GM19372 (cell line): ENCODE measurements around the gene STUB1.

Experiments used
- ATAC-seq: cut with Tn5 transposase; IDR thresholded peaks from one replicate; pipeline ENCODE4 v1.9.1; 2021; ENCODE audit warnings: mild to moderate bottlenecking, low read depth, moderate library complexity; ENCODE audit not compliant: unreplicated experiment

The STUB1 gene

DNA sequence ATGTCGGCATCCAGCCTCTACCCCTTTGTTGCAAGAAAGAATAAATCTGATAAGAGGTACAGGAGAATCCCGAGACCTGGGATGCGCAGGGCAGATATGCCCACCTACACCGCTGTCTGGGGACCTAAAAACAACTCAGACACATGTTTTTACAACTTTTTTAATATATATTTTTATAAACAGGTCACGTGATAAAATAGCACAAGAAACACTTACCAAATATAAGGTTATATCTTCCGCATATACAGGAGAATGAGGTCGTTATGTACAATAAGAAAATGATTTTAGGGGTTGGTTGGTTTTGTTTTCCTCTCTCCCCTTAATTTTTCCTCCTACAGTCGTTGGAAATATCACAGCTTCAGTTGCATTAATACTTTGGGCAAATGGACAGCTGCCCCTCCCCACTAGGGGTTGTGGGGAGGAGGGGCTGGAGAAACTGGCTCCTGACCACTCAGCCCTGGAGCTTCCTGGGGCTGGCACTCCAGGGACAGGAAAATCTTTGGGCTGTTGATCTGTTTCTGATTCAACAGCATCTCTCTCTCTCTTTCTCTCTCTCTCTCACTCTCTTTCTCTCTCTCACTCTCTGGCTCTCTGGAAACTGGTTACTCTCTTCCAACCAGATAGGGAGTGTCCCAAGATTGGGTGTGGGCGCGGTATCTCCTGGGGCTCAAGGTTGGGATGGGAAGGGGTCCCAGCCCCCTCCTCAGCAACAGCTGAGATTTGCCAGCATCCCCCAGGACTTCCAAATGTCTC, 12.3 kb downstream of the STUB1 start:
- no peak for ATAC-seq

DNA sequence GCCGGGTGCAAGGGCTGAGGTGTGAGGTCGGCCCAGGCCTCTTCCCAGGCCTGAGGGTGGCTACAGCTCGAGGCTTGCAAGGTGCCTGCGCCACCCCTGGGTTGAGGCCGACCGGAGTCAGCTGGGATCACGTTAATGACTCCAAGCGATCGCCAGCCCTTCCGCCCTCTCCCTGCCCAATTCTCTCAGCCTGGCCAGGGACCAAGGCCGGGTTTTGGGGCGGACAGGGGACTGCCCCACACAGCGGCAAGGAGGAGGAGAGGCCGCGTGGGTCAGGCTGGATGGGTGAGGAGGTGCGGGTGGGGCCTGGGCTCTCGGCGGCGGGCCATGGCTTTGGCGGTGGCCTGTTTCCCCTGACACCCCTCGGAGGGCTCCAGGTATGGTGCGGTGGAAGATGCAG, 13.2 kb downstream of the STUB1 start:
- ATAC-seq = no peak

DNA sequence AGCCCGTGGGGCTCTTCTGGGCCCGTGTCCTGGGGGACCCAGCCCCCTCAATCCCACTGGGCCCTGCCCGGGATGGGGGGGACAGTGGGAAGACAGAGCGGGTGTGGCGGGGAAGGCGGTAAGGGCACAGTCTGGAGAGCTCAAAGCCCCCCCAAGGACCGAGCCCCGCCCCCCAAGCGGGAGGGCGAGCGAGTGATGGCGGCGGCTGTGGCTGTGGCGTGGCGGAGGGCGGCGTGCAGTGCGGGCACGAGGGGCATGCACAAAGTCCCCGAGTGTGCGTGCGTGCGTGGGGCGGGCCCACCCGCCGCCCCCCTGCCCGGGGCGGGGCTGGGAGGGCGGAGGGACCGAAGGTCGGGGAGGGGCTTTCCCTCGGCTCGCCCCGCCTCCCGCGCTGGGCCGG, 13.6 kb downstream of the STUB1 start:
- ATAC-seq = no peak

DNA sequence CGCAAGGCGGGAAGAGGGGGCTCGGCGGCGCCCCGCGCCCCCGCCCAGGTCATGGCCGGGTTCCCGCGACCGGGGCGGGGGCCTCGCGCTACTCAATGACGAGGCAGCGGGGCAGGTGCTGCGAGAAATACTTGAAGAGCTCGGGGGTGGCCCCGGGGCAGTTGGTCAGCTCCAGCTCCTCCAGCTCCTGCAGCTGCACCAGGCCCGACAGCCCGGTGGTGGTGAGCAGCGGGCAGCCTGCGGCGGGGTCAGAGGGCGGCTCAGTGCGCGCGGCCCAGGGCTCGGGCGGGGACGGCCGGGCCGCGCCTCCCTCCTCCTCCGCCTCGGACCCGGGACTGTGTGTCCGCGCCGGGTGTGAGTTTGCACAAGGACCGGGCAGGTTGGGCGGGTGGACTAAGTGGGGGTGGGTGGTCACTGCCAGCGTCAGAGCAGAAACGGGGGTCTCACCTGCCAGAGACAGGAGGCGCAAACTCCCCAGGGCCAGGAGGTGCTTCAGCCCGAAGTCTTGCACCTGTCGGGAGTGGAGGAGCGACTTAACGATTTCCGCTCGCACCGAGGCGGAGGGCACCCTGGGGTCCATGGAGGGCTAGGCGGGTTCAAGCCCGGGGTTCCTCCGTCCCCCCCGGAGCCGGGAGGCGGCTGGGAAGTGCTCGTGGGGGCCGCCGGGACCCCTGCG, 14.1 kb downstream of the STUB1 start:
- ATAC-seq = no peak

DNA sequence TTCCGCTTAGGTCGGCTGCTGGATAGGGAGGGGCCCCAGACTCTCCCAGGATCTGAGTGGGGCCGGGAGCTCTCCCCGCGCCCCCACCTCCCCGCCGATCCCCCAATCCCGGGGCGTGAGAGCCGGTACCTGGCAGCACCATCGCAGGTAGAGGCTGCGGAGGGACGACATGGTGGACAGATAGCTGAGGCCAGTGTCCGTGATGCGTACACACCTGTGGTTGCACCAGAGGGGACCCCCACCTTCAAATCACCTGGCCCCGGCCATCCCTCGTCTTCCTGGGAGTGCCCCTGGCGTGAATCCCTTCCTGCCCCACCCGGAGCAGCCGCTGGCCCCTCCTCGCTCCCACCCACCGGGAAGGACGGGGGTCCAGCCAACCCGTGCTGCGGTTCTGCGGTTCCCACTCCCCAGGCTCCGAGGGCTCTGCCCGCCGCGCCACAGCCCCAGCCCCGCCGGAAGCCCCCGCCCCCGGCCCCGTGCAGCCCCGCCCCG, 14.7 kb downstream of the STUB1 start:
- ATAC-seq = no peak

DNA sequence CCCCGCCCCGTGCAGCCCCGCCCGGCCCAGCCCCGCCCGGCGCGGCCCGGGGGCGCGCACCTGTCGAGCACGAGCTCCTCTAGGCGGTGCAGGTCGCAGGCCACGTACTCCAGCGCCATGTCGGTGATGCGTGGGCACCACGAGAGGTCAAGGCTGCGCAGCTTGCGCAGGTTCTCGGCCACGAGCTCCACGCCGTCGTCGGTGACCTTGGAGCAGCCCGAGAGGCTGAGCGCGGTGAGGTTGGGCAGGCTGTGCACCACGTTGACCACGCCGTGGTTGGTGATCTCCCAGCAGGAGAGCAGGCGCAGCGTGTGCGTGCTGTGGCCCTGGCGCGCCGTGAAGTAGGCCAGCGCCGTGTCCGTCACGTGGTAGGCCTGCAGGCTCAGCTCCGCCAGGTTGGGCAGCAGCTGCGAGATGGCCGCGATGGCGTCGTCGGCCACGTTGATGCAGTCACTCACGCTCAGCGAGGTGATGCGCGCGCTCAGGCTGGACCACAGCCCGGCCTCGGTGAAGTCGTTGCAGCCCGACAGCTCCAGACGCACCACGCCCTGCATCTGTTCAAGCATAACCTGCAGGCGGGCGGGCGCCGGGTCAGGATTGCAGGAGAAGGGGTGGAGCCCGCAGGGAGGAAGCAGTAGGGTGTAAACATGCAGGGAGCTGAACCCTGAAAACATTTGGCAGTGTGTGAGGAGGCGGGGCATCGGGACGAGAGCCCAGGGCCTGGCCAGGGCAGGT, 15.3 kb downstream of the STUB1 start:
- ATAC-seq = no peak

DNA sequence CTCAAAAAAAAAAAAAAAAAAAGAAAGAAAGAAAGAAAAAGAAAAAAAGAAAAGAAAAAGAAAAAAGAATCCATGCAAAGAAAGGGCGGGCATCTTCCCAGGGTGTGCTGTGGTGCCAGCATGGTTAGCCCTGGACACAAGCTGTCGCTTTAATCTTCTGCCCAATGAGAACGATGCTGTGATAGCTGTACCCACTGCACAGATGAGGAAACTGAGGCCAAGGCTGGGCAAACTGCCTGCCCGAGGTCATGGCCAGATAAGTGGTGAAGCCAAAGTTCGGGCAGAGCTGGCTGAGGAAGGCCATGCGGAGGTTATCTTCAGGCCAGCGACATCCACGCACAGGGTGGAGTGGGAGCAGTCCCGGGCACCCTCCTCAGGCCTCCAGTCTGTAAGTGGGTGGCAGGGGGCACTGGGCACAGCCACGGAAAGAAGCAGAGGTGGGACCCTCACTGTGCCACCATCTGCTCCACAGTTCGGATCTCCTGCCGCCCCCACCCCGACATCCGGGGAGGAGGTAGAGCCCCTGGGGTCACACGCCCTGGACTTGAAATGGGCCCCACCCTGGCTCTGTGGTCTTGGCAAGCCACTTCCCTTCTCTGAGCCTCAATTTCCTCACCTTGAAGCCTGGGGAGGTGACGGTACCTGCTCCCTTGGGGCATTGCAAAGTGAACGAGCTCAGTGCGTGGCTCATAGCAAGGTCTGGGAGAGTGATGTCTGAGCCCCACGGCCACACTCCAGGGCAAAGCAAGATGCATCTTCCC, 18.9 kb downstream of the STUB1 start:
- no peak for ATAC-seq

DNA sequence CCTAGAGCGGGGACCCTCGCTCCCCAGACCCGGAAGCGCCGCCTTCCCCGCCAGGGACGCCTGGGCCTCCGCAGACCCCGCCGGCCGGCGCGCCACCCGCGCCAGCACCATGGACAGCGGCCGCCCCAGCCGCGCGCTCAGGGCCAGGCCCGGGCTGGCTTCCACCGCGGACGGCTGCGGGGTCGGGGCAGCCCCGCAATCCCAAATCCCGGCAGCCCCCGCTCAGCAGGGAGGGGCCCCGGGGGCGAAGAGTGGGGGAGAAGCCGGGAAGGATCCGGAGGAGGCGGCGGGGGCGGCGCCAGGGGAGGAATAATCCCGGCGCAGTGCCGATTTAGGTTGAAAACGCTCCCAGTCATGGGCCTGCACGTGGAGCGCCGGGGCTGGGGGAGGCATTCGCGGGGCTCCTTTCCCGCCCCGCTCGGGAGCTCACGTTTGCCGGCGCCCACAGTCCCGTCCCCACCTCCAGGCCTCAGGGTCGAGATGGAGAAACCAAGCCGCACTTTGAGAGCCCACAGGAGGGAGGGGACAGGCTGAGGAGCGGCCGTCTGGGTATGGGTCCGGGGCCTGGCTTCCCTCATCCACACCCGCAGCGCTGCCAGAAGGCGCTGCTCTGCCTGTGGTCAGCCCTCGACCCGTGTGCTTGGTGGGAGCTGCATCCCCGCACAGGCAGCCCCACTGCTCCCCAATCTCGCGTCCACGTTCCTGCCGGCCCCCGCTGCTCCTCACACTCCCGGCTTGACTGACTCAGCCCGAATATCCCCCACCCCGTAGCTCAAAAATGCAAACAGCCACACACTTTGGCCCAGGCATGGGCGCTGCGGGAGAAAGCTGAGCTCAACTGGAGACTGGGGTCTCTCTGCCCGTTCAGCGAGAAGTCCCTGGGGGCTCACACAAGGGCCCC, 20.7 kb downstream of the STUB1 start:
- ATAC-seq = no peak

DNA sequence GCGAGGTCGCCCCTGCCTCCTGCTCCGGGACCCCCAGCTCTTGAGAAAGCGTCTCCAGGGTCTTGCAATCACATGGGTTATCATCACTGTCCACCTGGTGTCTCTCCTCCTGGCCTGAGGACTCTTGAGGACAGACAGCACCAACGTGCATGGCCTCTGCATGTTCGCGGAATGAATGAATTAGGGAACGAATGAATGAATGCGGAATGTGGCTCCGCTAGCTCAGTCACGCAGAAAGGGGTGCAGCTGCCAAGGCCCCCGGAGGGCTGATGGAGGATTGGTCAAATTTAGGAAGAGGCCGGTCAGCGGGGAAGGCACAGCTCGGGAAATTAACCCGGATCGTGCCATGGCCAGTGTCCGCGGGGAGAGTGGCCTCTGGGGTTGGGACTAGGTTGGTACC, 22.1 kb downstream of the STUB1 start:
- ATAC-seq = no peak

DNA sequence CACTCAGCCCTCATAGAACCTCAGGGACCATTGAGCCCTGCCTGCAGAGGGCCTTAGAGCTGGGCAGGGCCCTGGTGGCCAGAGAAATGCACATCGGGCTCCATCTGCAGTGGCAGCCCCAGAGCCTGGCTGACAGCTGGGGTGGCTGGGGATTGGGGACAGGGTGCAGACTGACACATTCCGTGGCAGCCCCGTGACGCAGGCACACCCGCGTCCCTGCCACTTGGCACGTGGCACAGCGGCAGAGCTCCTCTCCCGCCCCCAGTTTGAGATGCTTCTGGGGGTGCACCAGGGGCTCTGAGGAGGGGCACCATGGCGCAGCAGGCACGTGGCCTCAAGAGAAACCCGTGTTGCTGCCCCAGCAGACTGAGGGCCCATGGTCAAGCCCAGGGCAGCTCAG, 23.2 kb downstream of the STUB1 start:
- ATAC-seq = no peak

DNA sequence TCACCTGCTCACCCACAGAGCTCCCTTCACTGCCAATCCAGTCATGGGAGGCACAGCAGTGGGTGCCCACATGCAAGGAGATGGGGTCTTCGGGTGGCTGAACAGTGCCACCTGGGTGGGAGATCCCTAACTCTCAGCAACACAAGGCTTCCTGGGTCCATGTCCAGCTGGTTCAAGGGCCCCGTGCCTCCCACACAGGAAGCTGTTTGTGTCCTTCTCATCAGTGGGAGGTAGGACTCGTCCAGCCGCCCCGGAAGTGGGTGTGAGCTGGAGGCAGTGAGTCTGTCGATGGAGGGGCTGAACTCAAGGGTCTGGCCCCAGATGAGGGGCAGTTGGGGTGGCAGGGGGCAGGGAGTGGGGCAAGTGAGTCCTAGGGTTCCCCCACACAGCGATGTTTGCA, 23.8 kb downstream of the STUB1 start:
- ATAC-seq = no peak

DNA sequence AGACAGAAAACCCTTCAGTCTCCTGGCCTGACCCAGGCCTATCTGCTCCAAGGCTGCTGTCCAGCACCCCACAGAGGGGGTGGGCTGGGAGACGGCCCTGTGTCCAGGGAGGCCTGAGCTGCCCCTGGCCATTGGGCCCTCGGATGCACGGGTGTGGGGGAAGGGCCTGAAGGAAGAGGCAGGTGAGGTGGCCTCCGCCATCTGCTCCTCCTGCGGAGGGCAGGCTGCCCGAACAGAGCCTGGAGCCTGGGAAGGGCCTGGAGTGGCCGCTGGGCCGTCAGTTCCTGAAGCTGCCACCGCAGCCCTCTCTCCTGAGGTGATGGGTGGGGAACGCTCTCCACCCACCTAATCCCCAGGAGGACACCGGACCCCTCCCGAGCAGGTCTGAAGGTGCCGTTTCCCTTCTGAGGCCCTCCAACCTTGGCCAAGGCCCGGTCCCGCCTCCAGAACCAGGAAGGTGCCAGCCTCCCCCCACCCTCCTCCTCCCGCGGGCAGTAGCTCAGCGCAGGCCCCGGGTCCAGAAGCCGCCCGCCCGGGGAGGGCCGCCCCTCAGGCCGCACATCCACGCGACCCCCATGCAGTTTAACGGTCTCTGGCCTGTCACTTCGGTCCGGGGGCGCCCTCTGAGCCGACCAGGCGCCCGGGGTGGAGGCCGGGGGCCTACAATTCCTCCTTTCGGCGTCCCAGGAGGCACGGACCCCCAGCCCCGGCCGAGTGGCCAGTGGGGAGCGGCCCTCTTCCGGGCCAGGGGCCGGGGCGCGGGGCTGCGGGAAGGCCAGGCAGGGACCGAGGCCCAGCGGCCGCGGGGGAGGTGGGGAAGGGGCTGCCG, 24.6 kb downstream of the STUB1 start:
- no peak for ATAC-seq

DNA sequence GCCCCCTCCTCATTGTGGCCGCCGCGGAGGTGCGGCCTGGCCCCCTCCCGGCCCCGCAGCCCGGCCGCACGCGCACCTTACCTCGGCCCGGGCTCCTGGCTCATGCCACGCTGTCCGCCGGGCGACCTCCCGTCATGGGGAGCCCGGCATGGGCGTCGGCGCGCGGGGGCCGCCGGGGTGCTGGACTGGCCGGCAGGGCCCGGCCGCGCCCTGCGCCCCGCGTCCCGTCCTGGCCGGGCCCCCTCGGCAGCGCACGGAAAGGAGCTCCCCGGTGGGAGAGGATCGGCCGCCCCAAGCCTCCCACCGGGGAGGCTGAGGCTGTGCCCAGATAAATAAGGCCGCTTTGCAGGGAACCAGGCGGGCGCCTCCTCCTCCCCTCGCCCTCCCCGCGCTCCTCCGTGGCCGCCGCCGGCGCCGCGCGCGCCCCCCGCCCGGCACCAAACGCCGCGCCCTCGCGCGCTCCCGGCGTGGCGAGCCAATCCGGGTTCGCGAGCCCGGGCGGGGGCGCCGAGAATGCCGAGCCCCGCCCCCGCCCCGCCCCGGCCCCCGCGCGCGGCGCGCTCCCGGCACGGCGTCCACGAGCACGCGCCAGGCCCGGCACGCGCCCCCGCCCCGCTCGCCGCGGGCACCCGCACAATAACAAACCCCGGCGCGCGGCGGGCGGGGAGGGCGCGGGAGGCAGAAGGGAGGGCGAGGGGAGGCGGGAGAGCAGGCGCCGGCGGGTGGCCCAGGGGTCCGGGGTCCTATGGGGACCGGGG, 25.4 kb downstream of the STUB1 start, which contains the start of gene FBXL16:
Gene FBXL16, minus strand, starts transcription at position 371 of the 758 bp plus-strand sequence. CDS start 8,396 bp downstream, outside the sequence.
- no peak for ATAC-seq

DNA sequence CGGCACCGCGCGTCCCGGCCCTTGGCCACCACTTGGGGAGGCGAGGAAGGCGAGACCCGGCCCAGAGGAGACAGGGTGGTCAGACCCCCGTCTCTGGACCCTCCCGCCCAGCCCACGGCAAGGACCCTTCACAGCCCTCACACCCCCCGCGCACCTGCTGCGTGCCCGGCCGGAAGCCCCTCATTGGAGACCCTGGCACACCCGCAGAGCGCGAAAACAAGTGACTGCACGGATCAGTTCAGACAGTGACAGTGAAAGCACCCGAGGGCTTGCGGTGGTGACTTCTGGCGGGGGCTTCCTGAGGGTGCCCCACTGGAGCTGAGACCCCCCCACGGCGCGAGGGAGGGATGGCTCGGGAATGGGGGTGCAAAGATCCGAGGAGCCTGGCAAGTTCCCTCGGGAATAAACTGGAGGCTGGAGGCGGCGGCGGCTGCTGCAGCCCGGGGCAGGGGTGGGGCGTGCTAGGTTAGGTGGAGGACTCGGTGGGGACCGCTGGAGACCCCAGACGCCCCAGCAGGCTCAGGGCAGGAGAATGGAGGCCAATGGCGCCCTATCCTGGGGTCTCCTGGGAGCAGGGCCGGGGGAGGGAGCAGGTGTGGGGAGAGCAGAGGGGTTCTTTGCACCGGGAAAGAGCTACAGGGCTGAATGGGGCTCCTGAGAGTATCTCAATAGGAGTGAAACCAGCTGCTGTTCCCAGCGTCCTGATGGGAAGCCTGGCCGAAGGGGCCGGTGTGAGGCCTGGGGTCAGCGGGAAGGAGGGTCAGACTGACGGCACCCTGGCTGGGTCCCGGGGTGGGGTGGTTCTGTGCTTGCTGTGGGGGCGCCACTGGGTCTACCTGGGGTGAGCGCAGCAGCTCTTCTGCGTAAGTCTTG, 26.2 kb downstream of the STUB1 start:
- no peak for ATAC-seq

DNA sequence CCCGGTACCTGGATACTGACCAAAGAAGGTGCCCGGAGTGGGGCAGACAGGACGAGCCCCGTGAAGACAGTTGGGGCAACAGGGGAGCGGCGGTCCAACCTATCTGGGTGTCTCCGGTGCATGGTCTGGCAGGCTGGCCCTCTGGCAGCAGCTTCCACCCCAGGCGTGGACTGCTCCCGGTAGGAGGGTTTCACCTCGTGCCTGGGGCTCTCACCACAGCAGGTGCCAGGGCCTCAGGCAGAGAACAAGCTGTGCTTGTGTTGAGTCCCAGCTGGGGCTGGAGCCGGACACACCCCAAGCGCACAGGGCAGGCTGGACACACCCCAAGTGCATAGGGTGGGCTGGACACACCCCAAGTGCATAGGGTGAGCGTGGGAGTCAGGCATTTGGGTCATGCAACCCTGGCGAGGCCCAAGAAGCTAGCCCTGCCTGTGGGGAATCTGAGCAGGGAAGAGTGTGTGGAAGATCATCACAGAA, 26.9 kb downstream of the STUB1 start:
- ATAC-seq = no peak

DNA sequence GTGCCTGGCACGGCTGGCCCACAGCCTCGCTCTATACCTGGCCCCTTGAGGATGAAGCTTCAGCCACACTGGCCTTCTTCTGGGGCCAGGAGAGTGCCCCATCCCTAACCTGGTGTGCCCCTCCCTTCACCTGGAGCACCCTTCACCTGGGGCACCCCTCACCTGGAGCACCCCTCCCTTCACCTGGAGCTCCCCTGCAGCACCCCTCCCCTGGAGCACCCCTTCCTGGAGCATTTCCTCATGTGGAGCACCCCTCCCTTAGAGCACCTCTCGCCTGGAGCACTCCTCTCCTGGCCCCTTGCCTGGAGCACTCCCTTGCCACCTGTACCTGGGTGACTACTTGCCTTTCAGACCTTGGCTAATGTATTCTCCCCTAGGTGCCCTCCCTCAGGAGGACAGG, 27.8 kb downstream of the STUB1 start:
- ATAC-seq = no peak

DNA sequence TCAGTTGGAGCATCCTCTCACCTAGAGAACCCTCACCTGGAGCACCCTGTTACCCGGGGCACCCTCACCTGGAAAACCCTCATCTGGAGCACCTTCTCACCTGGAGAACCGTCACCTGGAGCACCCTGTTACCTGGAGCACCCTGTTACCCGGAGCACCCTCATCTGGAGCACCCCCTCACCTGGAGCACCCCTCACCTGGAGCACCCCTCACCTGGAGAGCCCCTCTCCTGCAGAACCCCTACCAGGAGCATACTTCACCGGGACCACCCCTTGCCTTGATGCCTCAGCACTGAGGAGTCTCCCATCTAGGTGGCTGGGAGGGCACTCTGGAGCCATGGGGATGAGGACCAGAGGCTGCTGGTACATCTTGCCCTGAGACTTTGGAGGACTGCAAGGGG, 28.7 kb downstream of the STUB1 start:
- ATAC-seq = no peak
